HepG2 (cell line): ENCODE data around the gene NT5DC2. TPM values are rescaled to one million over a fixed set of nuclear protein-coding genes. Genes with fewer than 3 reads are reported as not detected.

Source experiments
- CCDC6 ChIP-seq: sonication (generic); formaldehyde crosslinking; IDR thresholded peaks from 2 replicates; pipeline ENCODE4 v1.8.1; 2022; ENCODE audit warnings: mild to moderate bottlenecking, missing genetic modification reagents, moderate library complexity
- KDM2A ChIP-seq: sonication (generic); formaldehyde crosslinking; IDR thresholded peaks from 2 replicates; pipeline ENCODE4 v1.4.0; 2020; ENCODE audit warnings: low read depth, missing genetic modification reagents, borderline replicate concordance
- KDM6A ChIP-seq: IDR thresholded peaks from 2 replicates; pipeline ENCODE4 v1.6.1; 2016; ENCODE audit warnings: low read depth
- SOX13 ChIP-seq, 3 experiments: fragments of 450-650 bp in 1 of 3; sonication (generic) in 1 of 3; formaldehyde crosslinking in 1 of 3; IDR thresholded peaks in 2 of 3; conservative IDR thresholded peaks in 1 of 3; 2 replicates each; pipeline versions ENCODE4 v1.5.0 to v1.6.1; 2016 to 2020; ENCODE audit warnings: antibody characterized with exemption in 1 of 3, mild to moderate bottlenecking in 1 of 3, missing compliant biosample characterization in 1 of 3, missing genetic modification reagents in 1 of 3, moderate library complexity in 1 of 3
- TEAD3 ChIP-seq: optimal IDR thresholded peaks from 2 replicates; pipeline ENCODE3; 2016; ENCODE audit warnings: borderline replicate concordance
- TGIF2 ChIP-seq: IDR thresholded peaks from 2 replicates; pipeline ENCODE4 v1.6.1; 2016; ENCODE audit warnings: control low read depth, missing compliant biosample characterization
- ZNF484 ChIP-seq: sonication (generic); formaldehyde crosslinking; IDR thresholded peaks from 2 replicates; pipeline ENCODE4 v1.5.1; 2020; ENCODE audit warnings: mild to moderate bottlenecking, low read depth, missing genetic modification reagents, borderline replicate concordance
- ZNF550 ChIP-seq: sonication (generic); formaldehyde crosslinking; IDR thresholded peaks from 2 replicates; pipeline ENCODE4 v1.4.0; 2020; ENCODE audit warnings: mild to moderate bottlenecking, missing genetic modification reagents, borderline replicate concordance
- polyA plus RNA-seq, 8 experiments: library from polyadenylated mRNA; depleted of rRNA in 3 of 8; stranded (reverse) in 7 of 8; unstranded in 1 of 8; fragments of >200 nt; fragmentation: Illumina TruSeq in 4 of 8; extraction: Trizol in 4 of 8; gene quantifications; 2 replicates each; pipeline versions ENCODE4 v1.2.1 to v1.2.3, GENCODE V29; 2011 to 2016; ENCODE audit warnings: low read depth in 4 of 8, missing spikeins in 1 of 8, mixed read lengths in 1 of 8; ENCODE audit not compliant: insufficient read depth in 1 of 8
- total RNA-seq, 5 experiments: library from RNA; depleted of rRNA; stranded (reverse); fragments of >200 nt; fragmentation: Illumina TruSeq; extraction: Trizol; gene quantifications; 2 replicates each; pipeline ENCODE4 v1.2.3, GENCODE V29; 2016; ENCODE audit warnings: low read depth in 1 of 5
- TF ChIP-seq, protein P1 (sequence below): sonication (generic); formaldehyde crosslinking; IDR thresholded peaks from 2 replicates; pipeline ENCODE4 v1.4.0; 2020; ENCODE audit warnings: mild to moderate bottlenecking, missing genetic modification reagents
- TF ChIP-seq, protein P2 (sequence below): sonication (generic); formaldehyde crosslinking; IDR thresholded peaks from 2 replicates; pipeline ENCODE4 v1.4.0; 2020; ENCODE audit warnings: missing genetic modification reagents, borderline replicate concordance
- TF ChIP-seq, protein P3 (sequence below): sonication (generic); formaldehyde crosslinking; IDR thresholded peaks from 2 replicates; pipeline ENCODE4 v1.4.0; 2020; ENCODE audit warnings: missing genetic modification reagents

Gene NT5DC2
- total and polyA plus RNA-seq, 2 of the 13 experiments (the other 11 are each of a cell fraction or from before 2014, with no cell fraction given) = 131 to 240 TPM

DNA sequence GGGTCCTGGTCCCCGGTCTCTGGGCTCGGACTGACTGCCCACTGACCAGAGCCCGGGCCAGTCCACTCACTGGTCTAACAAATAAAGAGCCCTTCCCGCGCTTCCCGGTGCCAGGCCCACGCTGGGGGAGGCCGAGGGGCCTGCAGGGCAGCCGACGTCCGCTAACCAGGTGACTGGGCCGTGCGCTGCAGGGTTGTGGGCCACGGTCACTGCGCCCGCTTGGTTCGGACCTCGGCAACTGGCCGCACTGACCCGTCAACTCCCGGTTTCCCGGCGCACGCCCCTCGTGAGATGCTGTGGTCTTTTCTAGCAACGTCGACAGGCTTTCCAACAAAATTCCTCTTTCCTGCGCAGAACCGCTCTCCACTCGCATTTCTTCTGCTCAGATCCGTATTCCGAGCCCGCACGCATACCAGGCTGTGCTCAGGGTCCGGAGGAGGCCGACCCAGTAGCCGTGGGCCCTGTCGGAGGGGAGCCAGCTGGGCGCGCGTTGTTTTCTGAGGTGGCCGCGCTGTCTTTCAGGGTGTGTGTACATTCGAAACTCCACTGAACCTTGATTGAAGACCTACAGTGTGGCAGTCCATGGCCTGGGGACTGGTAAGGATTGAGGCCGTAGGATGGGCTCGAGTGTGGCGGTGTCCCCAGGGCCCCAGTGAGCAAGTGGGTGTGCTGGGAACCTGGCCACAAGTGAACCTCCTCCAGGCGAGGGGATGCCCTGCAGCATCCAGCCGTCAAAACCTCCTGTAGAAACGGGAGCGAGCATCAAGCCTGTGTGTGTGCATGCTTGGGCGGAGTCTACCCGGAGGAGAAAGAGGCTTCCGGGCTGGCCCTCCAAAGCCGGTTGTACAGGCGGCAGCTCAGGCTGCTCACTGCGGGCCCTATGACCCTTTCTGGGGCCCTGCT lies 875 bp upstream of the NT5DC2 start (continued):
- TF ChIP-seq ZNF484 = no peak
- TF ChIP-seq, protein P1, sequence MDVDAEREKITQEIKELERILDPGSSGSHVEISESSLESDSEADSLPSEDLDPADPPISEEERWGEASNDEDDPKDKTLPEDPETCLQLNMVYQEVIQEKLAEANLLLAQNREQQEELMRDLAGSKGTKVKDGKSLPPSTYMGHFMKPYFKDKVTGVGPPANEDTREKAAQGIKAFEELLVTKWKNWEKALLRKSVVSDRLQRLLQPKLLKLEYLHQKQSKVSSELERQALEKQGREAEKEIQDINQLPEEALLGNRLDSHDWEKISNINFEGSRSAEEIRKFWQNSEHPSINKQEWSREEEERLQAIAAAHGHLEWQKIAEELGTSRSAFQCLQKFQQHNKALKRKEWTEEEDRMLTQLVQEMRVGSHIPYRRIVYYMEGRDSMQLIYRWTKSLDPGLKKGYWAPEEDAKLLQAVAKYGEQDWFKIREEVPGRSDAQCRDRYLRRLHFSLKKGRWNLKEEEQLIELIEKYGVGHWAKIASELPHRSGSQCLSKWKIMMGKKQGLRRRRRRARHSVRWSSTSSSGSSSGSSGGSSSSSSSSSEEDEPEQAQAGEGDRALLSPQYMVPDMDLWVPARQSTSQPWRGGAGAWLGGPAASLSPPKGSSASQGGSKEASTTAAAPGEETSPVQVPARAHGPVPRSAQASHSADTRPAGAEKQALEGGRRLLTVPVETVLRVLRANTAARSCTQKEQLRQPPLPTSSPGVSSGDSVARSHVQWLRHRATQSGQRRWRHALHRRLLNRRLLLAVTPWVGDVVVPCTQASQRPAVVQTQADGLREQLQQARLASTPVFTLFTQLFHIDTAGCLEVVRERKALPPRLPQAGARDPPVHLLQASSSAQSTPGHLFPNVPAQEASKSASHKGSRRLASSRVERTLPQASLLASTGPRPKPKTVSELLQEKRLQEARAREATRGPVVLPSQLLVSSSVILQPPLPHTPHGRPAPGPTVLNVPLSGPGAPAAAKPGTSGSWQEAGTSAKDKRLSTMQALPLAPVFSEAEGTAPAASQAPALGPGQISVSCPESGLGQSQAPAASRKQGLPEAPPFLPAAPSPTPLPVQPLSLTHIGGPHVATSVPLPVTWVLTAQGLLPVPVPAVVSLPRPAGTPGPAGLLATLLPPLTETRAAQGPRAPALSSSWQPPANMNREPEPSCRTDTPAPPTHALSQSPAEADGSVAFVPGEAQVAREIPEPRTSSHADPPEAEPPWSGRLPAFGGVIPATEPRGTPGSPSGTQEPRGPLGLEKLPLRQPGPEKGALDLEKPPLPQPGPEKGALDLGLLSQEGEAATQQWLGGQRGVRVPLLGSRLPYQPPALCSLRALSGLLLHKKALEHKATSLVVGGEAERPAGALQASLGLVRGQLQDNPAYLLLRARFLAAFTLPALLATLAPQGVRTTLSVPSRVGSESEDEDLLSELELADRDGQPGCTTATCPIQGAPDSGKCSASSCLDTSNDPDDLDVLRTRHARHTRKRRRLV (CRISPR knock-in tag) = no peak
- no peak for TF ChIP-seq KDM6A (CRISPR knock-in tag)
- TF ChIP-seq TGIF2 (CRISPR knock-in tag) = peak; percentile 46
- TF ChIP-seq, protein P2, sequence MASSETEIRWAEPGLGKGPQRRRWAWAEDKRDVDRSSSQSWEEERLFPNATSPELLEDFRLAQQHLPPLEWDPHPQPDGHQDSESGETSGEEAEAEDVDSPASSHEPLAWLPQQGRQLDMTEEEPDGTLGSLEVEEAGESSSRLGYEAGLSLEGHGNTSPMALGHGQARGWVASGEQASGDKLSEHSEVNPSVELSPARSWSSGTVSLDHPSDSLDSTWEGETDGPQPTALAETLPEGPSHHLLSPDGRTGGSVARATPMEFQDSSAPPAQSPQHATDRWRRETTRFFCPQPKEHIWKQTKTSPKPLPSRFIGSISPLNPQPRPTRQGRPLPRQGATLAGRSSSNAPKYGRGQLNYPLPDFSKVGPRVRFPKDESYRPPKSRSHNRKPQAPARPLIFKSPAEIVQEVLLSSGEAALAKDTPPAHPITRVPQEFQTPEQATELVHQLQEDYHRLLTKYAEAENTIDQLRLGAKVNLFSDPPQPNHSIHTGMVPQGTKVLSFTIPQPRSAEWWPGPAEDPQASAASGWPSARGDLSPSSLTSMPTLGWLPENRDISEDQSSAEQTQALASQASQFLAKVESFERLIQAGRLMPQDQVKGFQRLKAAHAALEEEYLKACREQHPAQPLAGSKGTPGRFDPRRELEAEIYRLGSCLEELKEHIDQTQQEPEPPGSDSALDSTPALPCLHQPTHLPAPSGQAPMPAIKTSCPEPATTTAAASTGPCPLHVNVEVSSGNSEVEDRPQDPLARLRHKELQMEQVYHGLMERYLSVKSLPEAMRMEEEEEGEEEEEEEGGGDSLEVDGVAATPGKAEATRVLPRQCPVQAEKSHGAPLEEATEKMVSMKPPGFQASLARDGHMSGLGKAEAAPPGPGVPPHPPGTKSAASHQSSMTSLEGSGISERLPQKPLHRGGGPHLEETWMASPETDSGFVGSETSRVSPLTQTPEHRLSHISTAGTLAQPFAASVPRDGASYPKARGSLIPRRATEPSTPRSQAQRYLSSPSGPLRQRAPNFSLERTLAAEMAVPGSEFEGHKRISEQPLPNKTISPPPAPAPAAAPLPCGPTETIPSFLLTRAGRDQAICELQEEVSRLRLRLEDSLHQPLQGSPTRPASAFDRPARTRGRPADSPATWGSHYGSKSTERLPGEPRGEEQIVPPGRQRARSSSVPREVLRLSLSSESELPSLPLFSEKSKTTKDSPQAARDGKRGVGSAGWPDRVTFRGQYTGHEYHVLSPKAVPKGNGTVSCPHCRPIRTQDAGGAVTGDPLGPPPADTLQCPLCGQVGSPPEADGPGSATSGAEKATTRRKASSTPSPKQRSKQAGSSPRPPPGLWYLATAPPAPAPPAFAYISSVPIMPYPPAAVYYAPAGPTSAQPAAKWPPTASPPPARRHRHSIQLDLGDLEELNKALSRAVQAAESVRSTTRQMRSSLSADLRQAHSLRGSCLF (CRISPR knock-in tag) = no peak
- 0 out of 2 replicates have a peak, but pooled peaks have one; percentile 13 for TF ChIP-seq CCDC6 (CRISPR knock-in tag)
- TF ChIP-seq KDM2A = no peak
- no peak for TF ChIP-seq SOX13 (IDR thresholded peaks at IDR 0.05)
- TF ChIP-seq SOX13 (CRISPR knock-in tag; conservative IDR thresholded peaks at IDR 0.05 in 1 of 2, IDR thresholded peaks at IDR 0.05 in 1 of 2) = no peak
- TF ChIP-seq, protein P3, sequence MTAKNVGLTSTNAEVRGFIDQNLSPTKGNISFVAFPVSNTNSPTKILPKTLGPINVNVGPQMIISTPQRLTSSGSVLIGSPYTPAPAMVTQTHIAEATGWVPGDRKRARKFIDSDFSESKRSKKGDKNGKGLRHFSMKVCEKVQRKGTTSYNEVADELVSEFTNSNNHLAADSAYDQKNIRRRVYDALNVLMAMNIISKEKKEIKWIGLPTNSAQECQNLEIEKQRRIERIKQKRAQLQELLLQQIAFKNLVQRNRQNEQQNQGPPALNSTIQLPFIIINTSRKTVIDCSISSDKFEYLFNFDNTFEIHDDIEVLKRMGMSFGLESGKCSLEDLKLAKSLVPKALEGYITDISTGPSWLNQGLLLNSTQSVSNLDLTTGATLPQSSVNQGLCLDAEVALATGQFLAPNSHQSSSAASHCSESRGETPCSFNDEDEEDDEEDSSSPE (CRISPR knock-in tag) = peak; percentile 45; the same call in 1 of the 2 replicates
- TF ChIP-seq ZNF550 = no peak
- no peak for TF ChIP-seq TEAD3
